Stimulated activated CD8-positive, alpha-beta memory T cell treated with anti-CD3 and anti-CD28 coated beads, Interleukin-7, amount 100 ng/mL, for 48 hours (primary cell): ENCODE measurements around the gene RPS6KA4.

ENCODE experiments used
- DNase-seq, 2 donors: peaks; one replicate each; pipeline ENCODE4 v3.0.0-alpha.2; 2020; ENCODE audit warnings: low read depth in 1 of 2; ENCODE audit errors: extremely low read depth in 1 of 2

Gene RPS6KA4

DNA sequence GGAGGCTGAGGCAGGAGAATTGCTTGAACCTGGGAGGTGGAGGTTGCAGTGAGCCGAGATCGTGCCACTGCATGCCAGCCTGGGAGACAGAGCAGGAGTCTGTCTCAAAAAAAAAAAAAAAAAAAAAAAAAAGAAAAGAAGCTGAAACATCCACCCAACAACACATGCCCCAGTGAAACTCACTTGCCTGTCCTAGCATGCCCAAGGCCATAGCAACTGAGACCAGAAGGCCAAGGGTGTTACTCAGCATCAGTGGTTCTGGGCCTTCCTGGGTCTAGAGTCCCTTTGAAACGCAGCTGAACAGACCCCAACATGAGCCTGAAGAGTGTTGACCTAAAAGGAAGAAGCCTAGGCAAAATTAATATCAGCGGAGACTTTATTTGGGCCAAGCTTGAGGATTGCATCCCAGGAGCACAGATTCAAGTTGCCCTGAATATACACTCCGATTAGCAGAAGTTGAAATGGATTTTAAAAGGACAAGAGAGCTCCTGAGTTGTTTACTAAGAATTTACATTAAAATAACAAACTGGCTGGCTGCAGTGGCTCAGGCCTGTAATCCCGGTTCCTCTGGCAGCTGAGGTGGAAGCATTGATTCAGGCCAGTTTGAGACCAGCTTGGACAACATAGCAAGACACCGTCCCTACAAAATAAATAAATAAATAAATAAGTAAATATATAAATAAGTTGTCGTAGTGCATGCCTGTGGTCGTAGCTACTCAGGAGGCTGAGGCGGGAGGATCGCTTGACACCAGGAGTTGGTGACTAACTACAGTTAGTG is 34.1 kb upstream of the RPS6KA4 start:
- no peak for DNase-seq

DNA sequence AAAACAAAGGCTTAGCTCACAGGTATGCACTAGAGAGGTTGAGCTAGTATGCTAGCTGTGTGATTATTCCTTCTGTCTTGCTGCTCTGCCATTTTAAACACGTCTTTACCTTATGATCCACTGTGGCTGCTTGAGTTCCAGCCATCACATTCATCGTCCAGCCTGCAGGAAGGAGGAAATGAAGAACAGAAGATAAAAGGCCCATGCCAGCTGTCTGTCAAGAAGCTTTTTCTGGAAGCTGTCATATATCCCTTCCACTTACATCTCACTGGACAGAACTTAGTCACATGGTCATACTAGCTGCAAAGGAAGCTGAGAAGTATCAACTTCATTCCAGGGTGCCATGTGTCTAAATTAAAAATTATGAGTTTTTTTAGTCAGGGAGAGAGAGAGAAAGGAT is 31.6 kb upstream of the RPS6KA4 start:
- DNase-seq = no peak

DNA sequence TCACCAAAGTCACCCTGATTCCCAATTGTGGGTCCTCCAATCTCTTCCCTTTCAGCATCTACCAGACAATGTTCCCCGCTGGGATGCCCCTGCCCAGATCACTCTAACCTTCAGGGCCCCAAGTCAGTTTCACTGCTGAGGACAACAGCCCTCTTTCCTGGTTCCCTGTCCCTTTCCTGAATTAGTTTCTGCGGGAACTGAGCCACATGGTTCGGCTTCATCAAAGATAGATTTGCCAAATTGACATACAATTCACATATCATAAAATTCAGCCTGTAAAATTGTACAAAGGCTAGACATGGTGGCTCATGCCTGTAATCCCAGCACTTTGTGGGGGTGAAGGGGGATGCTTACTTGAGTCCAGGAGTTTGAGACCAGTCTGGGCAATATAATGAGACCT is 31.0 kb upstream of the RPS6KA4 start:
- no peak for DNase-seq

GRCh38 chr11:64330888-64331287 is 28.1 kb upstream of the RPS6KA4 start:
- no peak for DNase-seq

GRCh38 chr11:64331569-64332371 is 27.2 kb upstream of the RPS6KA4 start:
- DNase-seq = peak; percentile 69 to 86

GRCh38 chr11:64333556-64333955 is 25.4 kb upstream of the RPS6KA4 start:
- no peak for DNase-seq

- peak; percentile 51 to 75 for DNase-seq
These were observed 23.9 kb upstream of the RPS6KA4 start for GRCh38 chr11:64334764-64335735.

GRCh38 chr11:64337538-64338249 is 21.3 kb upstream of the RPS6KA4 start:
- no peak for DNase-seq

GRCh38 chr11:64338716-64339115 is 20.2 kb upstream of the RPS6KA4 start:
- DNase-seq = no peak

DNA sequence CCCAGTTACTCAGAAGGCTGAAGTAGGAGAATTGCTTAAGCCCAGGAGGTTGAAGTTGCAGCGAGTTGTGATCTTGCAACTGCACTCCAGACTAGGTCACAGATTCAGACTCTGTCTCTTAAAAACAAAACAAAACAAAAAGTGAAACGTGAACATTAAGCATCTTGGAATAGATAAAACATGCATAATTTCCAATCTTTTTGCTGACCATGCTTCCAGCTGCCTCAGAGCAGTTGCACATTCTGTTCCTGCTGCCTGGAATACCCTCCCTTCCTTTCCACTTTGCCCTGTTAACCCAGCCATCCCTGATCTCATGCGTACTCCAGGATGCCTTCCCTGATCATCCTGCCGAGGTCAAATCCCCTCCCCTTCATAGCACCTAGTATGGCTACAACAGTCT is 19.7 kb upstream of the RPS6KA4 start:
- no peak for DNase-seq

DNA sequence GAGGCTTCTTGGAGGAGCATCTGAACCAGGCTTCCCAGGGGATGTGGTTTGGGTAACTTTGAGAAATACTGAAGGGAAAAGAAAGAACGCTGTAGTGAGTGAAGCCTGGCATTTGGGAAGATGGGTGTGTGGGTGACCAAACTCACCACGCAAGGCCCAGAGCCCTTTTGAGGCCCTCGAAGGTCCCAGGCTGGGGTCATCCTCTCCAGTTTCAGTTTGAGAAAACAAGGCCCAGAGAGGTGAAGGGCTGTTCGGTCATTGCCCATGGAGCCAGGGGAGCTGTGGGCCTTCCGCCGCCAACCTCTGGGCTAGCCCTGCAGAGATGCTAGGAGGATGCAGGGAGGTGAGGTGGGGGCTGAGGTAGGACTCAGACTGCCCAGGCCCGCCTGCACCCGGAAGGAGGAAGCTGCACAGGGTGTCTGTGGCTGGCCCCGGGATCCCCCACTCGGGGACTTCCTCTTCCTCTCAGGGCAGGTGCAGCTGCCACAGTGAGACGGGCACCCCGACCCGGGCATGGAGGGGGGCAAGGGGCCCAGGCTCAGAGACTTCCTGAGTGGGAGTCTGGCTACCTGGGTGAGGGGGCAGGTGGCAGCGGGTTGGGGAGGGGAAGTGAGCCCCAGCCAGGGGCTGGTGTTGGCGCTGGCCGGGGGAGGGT is 19.1 kb upstream of the RPS6KA4 start, which contains the start of gene CCDC88B:
TSS of gene CCDC88B (plus strand) at position 451 of the 655 bp plus-strand sequence. CDS start at position 514, 63 bp downstream.
- peak; percentile 73 to 82 for DNase-seq

GRCh38 chr11:64340671-64341335 is 18.2 kb upstream of the RPS6KA4 start:
- peak; percentile 61 to 73 for DNase-seq

DNA sequence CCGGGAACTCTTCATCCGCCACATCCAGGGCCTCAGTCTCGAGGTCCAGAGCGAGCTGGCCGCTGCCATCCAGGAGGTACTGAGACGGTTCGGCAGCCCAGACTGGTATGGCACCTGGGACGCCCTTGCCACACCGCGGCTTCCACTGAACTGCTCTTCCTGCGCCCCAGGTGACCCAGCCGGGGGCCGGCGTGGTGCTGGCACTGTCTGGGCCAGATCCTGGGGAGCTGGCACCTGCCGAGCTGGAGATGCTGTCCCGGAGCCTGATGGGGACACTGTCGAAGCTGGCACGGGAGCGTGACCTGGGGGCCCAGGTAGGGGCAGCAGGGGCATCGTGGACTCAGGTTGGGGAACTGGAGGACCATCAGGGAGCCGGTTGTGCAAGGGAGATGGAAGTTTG is 17.5 kb upstream of the RPS6KA4 start:
- DNase-seq = no peak

DNA sequence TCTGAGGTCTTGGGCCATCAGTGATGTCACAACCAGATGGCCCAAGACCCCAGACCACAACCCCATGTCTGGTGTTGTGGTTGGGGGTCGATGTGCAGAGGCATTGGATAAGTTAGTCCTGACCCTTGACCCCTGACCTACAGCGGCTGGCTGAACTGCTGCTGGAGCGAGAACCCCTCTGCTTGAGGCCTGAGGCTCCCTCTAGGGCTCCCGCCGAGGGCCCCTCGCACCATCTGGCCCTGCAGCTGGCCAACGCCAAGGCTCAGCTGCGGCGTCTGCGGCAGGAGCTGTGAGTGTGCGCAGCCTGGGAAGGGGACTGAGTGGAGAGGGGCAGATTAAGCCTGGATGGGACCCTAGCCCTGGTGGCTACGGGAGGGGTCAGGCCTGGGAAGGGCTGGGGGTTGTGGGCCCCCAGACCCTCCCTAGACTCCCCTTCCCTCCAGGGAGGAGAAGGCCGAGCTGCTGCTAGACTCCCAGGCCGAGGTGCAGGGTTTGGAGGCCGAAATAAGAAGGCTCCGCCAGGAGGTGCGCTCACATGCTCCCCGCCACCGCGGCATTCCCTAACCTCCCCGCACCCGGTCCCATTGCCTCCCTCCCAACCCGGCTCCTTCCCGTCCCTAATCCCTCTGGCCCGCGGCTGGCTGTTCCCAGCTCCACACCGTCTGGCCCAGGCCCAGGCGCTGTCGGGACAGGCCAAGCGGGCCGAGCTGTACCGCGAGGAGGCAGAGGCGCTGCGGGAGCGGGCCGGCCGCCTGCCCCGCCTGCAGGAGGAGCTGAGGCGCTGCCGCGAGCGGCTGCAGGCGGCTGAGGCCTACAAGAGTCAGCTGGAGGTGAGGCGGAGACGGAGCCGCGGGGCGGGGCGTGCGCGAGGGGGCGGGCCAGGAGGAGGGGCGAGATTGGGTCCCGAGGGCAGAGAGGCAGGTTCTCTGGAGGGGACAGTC is 16.8 kb upstream of the RPS6KA4 start:
- peak; percentile 81 to 84 for DNase-seq

DNA sequence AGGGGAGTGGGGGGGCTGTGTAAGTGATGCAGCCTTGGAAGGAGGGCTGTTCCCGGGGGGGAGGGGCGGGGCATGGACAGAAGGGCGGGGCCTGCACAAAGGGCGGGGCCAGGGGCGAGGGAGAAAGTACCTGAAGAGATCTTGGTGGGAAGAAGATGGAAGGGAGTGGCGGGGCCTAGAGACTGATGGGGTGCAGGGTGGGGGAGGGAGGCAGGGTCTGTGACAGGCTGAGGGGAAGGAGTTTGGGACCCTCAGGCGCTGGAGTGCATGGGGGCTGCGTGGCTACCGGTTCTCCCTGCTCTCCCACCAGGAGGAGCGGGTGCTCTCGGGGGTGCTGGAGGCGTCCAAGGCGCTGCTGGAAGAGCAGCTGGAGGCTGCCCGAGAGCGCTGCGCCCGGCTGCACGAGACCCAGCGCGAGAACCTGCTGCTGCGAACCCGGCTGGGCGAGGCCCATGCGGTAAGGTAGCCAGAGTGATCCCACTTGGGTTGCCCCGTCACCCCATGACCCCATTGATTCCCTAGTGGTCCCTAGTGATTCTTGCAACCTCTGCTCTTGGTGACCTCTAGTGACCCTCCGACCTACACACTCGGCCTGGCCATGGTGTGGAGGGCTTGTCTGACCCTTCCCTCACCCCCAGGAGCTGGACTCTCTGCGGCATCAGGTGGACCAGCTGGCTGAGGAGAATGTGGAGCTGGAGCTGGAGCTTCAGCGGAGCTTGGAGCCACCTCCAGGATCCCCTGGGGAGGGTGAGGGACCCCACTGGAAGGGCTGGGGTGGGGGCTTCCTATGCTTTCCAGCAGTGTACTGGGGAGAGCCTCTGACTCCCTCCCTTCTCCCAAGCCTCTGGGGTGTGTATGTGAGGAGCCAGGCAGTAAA is 15.9 kb upstream of the RPS6KA4 start:
- no peak for DNase-seq

DNA sequence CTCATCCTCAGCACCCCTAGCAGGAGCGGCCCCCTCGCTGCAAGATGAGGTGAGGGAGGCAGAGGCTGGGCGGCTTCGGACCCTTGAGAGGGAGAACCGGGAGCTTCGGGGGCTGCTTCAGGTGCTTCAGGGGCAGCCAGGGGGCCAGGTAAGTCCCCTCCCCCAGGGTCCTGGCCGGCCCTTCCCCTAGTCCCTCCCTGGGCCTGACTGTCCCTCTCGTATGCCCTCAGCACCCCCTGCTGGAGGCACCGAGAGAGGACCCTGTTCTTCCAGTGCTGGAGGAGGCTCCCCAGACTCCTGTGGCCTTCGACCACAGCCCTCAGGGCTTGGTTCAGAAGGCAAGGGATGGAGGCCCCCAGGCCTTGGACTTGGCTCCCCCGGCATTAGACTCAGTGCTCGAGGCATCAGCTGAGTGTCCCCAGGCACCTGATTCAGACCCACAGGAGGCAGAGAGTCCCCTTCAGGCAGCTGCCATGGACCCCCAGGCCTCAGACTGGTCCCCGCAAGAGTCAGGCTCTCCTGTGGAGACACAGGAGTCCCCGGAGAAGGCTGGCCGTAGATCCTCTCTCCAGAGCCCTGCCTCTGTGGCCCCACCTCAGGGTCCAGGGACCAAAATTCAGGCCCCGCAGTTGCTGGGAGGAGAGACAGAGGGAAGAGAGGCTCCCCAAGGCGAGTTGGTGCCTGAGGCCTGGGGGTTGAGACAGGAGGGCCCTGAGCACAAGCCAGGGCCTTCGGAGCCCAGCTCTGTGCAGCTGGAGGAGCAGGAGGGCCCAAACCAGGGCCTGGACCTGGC is 15.0 kb upstream of the RPS6KA4 start:
- no peak for DNase-seq
